GM19238 (cell line): Measurements from ENCODE around the gene PHLPP1.
"Not testable (repeated sequence)": the region's sequence is repeated elsewhere in the genome, so short reads cannot be mapped to it uniquely, and the experiment has no call there.

Experiments
- DNase-seq: peaks from one replicate; pipeline ENCODE4 v3.0.0; 2011; ENCODE audit warnings: low spot score; ENCODE audit not compliant: insufficient read length

PHLPP1 gene

GRCh38 chr18:62880673-62881364 lies 165.5 kb downstream of the PHLPP1 start:
- no peak for DNase-seq

- DNase-seq = no peak
These were observed 166.2 kb downstream of the PHLPP1 start for GRCh38 chr18:62881509-62882016.

- DNase-seq = no peak
These were observed 168.8 kb downstream of the PHLPP1 start for GRCh38 chr18:62883937-62884735.

- no peak for DNase-seq
These were observed 170.5 kb downstream of the PHLPP1 start for GRCh38 chr18:62885804-62886203.

- no peak for DNase-seq
These were observed 179.5 kb downstream of the PHLPP1 start for GRCh38 chr18:62894681-62895390.

- no peak for DNase-seq
These were observed 181.8 kb downstream of the PHLPP1 start for GRCh38 chr18:62897153-62897552.

DNA sequence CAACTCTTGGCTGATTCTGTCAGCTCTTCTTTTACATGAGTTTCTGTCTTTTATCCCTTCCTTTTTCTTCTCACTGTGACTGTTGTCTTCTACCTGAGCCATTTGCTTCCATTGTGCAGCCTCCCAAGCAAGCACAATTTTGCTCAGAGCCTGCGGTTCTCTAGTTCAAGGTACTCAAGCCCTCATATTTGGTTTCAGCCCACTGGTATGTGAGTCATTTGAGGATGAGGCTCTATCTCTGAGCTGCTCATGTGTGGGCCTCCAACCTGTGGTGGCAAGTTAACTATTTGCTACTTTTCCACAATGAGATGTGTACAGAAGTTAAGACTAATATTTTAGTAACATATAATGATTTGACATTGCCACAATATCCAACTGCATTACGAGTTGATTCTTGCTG lies 183.0 kb downstream of the PHLPP1 start:
- DNase-seq = peak; percentile 23

GRCh38 chr18:62899534-62899933 lies 184.2 kb downstream of the PHLPP1 start:
- DNase-seq = no peak

DNA sequence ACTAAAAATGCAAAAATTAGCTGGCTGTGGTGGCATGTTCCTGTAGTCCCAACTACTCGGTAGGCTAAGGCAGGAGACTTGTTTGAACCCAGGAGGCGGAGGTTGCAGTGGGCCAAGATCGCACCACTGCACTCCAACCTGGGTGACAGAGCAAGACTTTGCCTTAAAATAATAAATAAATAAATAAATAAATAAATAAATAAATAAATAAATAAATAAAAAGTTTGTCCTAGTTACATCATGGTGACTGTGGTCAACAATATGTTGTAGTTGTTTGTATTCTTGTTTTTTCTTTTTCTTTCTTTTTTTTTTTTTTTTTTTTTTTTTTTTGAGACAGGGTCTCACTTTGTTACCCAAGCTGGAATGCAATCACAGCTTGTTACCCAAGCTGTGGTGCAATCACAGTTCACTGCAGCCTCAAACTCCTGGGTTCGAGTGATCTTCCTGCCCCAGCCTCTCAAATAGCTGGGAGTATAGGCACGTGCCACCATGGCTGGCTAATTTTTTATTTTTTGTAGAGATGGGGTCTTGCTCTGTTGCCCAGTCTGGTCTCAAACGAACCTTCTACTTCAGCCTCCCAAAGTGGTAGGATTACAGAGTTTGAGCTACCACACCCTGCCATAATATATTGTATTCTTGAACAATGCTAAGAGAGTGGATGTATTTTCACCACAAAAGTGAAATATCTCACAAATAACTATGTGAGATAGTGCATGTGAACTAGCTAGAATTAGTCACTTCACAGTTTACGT lies 185.0 kb downstream of the PHLPP1 start:
- DNase-seq = no peak

DNA sequence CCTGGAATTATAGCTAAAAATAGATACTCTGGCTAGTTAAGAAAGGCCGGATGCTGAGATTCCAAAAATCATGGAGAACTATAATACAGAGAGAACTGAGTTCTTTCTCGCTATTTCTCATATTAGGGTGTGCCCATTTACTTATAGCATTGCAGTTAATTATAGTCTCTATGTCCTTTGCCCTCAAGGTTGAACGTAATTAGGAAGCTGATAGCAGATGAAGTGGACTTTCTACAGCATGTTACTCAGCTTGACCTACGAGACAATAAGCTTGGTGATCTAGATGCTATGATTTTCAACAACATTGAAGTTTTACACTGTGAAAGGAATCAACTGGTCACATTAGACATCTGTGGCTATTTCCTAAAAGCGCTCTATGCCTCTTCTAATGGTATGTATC lies 187.4 kb downstream of the PHLPP1 start:
- no peak for DNase-seq

GRCh38 chr18:62904396-62905285 lies 189.3 kb downstream of the PHLPP1 start:
- no peak for DNase-seq

GRCh38 chr18:62912885-62913284 lies 197.5 kb downstream of the PHLPP1 start:
- no peak for DNase-seq

DNA sequence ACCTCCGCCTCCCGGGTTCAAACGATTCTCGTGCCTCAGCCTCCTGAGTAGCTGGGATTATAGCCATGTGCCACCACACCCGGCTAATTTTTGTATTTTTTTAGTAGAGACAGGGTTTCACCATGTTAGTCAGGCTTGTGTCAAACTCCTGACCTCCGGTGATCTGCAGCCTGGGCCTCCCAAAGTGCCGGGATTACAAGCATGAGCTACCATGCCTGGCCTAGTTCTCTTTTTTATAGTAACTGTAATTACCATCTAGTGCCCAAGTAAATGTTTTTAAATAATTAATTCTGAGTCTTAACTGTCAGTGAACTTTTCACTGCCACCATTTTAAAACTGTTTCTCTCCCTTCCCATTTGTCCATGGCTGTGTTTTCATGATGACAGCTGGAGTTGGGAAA lies 198.5 kb downstream of the PHLPP1 start:
- DNase-seq = not testable (repeated sequence)

DNA sequence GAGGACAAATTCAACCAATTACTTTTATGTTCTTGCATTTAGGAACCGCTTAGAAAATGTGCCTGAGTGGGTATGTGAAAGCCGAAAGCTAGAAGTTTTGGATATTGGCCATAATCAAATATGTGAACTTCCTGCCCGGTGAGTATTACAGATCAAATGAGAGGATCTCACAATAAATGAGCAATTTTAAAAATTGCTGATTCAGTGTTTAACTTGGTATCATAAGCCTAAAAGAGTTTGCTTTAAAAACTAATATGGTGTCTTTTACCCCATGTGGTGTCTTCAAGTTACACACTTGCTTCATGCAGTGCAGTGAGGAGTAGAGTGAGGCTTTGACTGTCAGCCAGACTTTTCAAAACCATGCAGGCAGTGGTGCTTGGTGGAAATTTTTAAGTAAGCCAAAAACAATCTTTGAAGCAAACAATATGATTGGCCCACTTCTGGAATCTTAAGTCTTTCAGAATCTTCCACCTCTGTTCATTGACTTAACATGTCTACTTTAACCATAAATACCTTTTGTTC lies 199.6 kb downstream of the PHLPP1 start:
- no peak for DNase-seq

- no peak for DNase-seq
These were observed 203.0 kb downstream of the PHLPP1 start for GRCh38 chr18:62918361-62918760.

GRCh38 chr18:62919109-62919838 lies 203.9 kb downstream of the PHLPP1 start:
- DNase-seq = no peak

DNA sequence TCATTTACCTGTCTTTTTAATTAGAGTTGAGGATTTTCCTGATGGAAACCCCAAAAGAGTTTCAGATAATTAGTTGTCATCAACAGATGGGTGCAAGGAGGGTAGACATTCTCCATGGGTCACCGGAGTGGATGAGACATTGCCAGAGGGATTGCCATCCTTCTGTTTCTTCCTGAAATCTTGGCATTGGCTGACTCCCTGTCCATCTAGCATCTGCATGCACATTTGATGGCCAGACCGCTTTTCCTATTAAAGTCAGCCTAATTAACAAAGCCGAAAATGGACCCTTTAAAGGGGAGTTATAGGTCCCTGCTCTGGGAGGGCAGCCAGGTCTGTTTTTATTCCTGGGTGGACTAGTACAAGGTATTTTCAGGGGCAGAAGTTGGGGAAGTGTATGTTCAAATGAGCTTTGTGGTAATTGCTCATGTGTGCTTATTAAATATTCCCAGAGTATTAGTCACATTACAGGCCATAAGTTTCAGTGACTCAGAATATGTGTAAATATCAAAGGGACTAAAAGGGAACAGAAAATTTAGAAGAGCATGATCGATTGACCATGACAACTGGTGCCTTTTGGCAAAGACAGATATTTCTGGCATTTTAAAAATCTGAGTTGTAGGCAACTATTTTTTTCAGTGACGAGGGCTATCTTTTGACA lies 209.8 kb downstream of the PHLPP1 start:
- DNase-seq = no peak

DNA sequence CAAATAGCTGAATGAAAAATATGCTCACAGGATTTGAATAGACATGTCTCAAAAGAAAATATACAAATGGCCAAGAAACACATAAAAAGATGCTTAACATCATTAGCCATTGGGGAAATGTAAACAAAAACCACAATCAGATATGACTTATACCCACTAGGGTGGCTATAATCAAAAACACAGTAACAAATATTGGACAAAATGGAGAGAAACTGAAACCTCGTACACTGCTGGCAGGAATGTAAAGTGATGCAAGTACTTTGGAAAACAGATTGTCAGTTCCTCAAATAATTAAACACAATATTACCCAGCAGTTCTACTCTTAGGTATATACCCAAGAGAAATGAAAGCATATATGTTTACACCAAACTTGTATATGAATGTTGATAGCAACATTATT lies 213.0 kb downstream of the PHLPP1 start:
- no peak for DNase-seq
